ENCODE measurements around the gene WDR33.
A peak's percentile ranks its signal among the peaks of the same experiment; 100 is the strongest.
"Not testable (repeated sequence)": the region's sequence is repeated elsewhere in the genome, so short reads cannot be mapped to it uniquely, and the experiment has no call there.

WDR33 gene

DNA sequence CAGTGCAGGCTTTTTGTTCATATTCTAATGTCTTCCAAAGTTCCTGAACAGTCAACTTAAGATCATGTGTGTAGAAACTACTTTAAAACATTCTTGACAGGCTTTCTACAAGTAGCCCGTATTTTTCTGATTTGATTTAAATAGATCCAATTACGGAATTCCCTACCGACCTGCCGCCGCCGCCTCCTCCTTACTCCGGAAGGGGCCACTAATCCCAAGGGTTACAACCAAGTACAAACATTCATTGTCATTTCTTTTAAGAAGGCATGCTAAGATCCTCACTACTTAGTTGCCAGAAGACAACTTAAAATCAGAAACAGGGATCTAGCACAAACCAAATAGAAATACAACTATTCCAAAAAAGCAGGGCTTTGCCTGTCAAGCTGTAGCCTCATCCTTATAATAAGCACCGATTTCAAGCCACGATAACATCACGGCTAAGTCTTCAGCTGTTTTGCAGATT lies 784 bp downstream of the WDR33 start:
- DNase-seq (ENCODE audit: low spot score), result peak; percentile 36

DNA sequence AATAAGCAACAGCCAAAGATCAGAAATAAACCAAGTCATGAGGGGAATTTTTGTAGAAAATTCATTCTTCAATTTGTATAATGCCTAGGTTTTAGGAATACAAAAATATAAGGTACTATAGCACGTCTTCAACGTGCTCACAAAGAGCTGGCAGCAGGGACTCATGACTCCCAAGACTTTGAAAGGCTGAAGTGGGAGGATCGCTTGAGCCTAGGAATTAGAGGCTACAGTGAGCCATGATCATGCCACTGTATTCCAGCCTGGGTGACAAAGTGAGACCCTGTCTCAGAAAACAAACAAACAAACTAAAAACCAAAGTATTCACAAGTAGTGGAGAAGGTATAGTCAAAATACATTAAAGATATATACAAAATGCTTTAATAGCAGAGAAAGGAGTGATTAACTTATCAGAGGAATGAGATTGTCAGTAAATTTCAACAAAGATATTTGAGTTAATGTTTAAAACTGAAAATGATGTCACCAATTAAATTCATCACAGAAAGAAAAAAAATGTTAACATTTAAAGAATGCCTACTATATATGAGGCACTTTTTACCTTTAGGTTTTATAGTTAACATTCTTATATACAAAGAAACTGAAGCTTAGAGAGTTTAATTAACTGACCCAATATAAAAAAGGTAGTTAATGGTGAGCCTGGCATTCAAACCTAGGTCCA lies 3.2 kb downstream of the WDR33 start:
- DNase-seq (ENCODE audit: low spot score), result no peak

DNA sequence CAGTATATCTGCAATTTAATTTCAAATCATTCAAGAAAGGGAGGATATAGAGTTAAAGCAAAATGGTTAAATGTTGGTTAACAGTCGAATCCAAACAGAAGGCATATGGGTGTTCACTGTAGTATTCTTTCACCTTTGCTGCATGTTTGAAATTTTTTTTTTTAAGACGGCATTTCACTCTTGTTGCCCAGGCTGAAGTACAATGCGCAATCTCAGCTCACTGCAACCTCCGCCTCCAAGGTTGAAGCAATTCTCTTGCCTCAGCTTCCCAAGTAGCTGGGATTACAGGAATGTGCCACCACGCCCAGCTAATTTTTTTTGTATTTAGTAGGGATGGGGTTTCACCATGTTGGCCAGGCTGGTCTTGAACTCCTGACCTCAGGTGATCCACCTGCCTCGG lies 4.1 kb downstream of the WDR33 start:
- DNase-seq (ENCODE audit: low spot score), result not testable (repeated sequence)

DNA sequence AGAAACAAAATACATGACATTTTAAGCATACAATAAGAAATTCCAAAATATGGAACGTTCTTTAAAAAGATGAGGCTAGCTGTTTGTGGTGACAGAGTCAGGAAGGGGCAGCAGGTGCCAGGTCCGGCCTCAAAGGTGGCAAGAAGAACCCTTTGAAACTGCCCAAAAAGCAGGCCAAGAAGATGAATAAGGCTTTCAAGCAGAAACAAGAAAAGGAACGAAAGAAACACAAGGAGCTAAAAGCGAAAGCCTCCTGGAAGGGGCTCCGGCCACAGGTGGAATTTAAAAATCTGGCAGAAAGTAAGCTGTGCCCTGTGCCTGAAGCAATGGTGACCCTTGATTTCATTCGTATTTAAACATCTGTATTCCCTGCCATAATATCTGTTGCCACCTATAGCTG lies 5.5 kb downstream of the WDR33 start:
- DNase-seq (ENCODE audit: low spot score), result no peak

DNA sequence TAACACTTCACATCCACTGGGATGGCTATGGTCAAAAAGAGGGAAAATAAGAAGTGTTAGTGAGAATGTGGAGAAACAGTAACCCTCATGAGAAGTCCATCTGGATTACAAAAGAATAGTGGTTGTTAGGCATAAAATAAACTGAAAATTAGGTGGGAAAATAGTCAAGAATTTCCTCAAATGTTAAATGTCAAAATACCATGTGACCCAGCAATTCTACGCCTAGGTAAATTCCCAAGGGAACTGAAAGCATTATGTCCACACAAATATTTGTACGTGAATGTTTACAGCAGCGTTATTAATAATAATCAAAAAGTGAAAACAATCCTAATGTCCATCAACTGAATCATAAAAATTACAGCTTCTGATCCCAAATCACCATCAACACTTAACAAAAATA lies 11.0 kb downstream of the WDR33 start:
- no peak for DNase-seq (ENCODE audit: low spot score)

DNA sequence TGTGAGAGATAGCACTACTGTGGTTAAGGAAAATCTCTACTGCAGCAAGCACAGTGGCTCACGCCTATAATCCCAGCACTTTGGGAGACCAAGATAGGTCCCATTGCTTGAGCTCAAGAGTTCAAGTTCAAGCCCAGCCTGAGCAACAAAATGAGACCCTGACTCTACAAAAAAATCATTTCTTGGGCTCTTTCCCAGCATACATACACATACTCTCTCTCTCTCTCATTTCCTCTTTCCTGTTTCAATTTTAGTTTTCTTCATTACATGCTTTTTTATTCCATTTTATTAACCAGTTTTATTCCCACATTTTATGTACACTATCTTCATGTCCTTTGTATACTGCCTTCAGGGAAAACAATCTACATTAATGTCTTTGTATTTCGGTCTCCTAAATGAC lies 14.6 kb downstream of the WDR33 start:
- DNase-seq (ENCODE audit: low spot score), result no peak

DNA sequence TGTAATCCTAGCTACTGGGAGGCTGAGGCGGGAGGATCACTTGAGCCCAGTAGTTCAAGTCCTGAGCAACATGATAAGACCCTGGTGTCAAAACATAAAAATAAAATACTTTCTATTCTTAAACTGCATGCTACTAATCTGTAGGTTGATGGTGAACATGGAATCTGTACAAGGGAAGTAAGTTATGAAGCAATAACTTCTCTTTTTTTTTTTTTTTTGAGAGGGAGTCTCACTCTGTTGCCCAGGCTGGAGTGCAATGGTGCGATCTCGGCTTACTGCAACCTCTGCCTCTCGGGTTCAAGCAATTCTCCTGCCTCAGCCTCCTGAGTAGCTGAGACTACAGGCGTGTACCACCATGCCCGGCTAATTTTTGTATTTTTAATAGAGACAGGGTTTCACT lies 16.1 kb downstream of the WDR33 start:
- not testable (repeated sequence) for DNase-seq (ENCODE audit: low spot score)

DNA sequence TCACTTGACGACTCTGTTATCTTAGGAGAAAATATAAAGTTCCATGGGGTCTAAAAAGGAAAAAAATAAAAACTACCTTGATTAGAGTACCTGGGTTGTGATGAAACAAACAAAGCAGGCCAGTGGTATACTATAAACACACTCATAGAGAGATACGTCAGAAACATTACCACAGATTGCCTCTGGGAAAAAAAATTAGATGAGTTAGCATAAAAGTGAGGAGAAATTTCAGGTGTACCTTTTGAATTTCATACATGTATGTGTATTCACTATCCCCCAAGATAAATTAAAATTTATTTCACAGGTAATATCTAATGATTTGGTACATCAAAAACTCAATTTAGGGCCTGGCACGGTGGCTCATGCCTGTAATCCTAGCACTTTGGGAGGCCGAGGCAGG lies 18.2 kb downstream of the WDR33 start:
- DNase-seq (ENCODE audit: low spot score), result no peak

DNA sequence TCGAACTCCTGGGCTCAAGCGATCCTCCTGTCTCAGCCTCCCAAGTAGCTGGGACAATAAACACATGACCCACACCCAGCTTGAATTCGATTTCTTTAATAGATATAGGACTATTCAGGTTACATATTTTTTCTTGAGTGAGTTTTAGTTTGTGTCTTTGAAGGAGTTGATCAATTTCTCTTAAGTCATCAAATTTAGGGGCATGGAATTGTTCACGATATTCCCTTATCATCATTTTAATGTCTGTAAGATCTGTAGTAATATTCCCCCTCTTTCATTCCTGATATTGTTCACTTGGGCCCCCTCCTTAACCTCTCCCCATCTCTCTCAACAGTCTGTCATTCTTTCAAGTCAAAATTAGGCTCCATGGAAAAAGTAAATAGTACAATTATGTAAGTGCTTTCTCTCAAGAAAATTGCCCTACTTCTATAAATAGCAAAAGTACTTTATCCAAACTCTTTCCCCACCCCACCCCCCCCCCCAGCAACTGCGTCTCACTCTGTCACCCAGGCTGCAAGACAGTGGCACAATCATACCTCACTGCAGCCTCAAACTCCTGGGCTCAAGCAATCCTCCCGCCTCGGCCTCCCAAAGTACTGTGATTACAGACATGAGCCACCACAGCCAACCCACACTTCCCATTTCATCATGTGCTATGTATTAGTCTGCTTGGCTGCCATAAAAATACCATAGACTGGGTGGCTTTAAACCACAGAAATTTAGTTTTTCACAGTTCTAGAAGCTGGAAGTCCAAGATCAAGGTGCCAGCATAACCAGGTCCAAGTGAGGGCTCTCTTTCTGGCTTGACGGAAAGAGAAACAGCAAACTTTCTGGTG lies 20.1 kb downstream of the WDR33 start:
- no peak for DNase-seq (ENCODE audit: low spot score)

DNA sequence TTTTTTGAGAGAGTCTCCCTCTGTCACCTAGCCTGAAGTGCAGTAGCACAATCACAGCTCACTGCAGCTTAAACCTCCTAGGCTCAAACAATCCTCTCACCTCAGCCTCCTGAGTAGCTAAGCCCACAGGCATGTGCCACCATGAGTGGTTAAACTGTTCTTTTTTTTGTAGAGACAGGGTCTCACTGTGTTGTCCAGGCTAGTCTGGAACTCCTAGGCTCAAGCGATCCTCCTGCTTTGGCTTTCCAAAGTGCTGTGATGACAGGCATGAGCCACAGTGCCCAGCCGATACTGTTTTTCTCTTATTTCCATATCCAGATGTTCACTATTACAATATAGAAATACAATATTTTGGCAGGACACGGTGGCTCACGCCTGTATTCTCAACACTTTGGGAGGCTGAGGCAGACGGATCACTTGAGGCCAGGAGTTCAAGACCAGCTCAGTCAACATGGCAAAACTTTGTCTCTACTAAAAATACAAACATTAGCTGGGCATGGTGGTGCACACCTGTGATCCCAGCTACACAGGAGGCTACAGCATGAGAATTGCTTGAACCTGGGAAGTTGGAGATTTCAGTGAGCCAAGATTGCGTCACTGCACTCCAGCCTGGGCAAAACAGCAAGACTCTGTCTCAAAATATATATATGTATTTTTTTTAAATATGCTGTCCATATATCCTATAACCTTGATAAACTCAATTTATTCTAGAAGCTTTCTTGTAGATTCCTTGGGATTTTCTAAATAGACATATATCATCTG lies 24.7 kb downstream of the WDR33 start:
- DNase-seq (ENCODE audit: low spot score), result no peak

DNA sequence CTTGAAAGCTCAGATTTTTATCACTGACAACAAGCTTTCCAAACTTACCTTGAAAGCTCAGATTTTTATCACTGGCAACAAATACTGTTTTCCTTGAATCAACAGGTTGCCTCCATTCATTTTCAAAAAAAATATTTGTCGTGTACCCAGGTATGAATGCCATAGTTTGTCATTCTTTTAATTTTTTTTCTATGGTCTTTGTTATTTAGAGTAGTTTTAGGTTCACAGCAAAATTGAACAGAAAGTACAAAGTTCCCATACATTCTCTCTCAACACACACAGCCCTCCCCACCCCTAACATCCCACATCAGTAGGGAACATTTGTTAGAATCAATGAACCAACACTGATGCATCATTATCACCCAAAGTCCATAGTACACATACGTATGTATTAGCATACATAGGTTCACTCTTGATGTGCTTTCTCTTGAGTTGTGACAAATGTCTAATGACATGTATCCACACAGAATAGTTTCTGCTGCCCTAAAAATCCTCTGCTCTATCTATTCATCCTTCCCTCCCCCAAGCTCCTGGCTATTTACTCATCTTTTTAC lies 25.9 kb downstream of the WDR33 start:
- no peak for DNase-seq (ENCODE audit: low spot score)

DNA sequence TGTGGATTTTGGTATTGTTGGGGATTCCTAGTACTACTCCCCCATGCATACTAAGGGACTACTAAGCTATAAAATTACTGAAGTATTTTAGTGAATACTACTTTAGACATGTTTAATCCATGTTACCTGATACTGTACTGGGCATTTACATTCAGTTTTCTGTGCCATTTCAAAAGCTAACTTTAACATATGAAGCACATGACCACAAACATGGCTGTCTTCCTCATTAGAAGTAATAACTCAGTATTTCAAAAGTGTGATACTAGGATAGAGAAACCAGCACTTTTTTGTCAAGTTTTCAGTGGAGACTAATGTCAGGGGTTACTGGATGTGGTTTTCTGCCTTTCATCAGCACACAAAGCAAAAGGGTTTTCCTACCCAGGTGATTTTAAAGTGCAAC lies 27.9 kb downstream of the WDR33 start:
- DNase-seq (ENCODE audit: low spot score), result no peak

DNA sequence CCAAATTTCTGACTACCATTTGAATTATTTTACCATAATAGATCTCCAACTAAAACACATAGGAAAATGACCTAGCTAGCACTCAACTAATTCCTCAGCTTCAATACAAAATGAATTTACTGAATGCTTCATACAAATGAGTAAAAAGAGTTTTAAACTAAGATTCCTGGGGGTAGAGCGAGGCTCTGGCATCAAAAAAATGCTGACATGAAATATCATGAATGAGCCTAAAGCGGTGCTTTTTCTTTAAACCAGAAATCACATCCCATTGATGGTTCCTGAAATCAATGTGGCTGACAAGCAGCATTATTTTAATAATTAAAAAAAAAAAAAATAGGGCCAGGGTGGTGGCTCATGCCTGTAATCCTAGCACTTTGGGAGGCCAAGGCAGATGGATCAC lies 32.1 kb downstream of the WDR33 start:
- no peak for DNase-seq (ENCODE audit: low spot score)

DNA sequence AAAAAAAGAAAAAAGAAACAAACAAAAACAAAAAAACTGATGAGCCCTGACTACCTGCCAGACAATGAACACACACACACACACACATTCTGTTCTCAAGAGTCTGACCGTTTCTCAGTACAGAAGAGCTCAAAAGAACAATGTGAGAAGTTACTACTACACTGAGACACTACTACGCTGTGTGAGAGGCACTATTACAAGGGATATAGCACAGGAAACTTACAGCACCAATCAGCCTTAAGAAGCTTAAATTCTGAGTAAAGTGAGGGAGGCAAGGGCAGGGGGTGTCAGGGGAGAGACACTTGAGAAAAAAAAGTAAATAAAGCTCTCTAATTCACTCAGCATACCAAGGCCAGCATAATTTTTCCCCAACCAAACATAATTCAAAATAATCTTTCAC lies 32.5 kb downstream of the WDR33 start:
- DNase-seq (ENCODE audit: low spot score), result no peak

DNA sequence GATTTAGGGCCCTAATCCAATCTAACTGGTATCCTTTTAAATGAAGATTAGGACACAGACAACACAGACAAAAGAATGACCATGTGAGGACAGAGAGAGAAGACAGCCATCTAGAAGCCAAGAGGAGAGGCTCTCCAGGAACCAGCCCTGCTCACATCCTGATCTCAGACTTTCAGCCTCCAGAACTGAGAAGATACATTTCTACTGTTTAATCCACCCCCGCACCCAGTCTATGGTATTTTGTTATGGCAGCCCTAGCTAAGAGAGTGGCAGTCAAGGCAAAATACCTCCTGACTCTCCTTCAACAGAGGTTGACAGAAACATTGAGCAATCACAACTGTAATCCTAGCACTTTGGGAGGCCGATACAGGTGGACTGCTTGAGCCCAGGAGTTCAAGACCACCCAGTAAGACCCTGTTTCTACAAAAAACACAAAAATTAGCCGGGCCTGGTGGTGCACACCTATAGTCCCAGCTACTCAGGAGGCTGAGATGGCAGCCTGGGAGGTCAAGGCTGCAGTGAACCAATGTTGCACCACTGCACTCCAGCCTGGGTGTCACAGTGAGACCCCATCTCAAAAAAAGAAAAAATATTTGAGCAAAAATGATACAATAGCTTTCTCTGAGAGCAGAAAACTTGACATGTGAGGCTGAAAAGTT lies 34.7 kb downstream of the WDR33 start:
- no peak for DNase-seq (ENCODE audit: low spot score)

DNA sequence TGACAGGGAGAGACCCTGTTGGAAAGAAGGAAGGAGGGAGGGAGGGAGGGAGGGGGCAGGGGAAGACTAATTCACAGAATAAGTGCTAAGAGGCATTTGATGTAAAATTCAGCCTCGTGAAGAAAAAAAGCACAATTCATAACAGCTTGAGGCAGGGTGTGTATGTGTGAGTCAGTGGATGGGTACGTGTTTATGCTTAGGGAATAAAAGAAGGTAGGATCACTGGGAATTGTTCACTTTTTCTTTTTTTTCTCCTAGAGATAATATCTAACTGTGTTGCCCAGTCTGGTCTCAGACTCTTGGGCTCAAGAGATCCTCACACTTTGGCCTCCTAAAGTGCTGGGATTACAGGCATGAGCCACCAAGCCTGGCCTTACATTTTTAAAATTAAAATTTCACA lies 39.2 kb downstream of the WDR33 start:
- peak; percentile 72 for DNase-seq (ENCODE audit: low spot score)

DNA sequence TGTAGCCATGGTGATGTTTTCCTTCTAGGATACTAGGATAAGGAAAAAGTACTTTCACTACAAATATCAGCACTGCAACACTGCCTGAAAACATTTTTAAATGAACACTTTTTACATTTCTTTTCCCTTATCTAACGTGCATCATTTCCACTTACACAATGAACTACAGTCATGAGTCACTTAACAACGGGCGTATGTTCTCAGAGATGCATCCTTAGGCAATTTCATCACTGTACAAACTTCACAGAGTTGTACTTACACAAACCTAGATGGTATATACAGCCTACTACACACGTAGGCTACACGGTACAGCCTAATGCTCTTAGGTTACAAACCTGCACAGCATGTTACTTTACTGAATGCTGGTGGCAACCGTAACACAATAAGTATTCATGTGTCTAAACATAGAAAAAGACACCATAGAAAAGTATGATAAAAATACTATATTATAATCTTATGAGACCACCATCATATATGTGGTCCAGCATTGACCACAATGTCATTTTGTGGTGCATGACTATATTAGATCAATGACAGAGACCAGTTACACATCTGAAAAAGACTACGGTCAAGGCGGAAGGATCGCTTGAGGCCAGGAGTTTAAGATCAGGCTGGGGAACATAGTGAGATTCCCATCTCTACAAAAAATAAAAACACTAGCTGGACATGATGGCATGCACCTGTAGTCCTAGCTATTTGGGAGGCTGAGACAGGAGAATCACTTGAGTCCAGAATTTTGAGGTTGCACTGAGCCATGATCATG lies 39.8 kb downstream of the WDR33 start:
- peak; percentile 60 for DNase-seq (ENCODE audit: low spot score)

DNA sequence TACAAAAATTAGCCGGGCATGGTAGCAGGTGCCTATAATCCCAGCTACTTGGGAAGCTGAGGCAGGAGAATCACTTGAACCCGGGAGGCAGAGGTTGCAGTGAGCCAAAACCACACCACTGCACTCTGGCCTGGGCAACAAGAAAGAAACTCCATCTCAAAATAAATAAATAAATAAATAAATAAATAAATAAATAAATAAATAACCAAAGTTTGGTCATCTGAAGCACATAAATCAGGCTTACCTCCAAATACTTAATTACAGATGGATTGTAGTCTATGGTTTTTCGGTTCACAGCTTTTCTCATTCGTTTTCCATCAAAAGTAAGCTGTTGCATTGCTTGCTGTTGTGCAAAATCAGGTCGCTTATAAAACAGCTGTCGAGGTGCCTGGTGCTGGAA lies 40.4 kb downstream of the WDR33 start:
- not testable (repeated sequence) for DNase-seq (ENCODE audit: low spot score)

DNA sequence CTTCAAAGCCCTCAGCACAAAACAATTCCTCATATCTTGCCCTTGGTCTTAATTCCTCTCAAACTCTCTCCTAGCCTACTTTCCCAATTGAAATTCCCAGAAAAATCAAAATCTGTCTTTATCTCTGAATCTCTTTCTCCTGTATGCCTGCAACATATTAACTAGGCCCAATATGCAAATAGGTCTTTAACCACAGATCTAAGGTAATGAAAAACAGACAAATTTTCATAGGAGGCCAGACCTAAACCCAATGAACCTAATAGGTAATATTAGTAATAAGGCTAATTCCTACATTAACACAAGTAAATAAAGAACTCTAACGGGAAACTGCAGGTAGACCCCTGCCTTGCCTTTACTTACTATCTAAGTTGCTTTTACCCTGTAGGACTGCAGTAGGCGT lies 41.4 kb downstream of the WDR33 start:
- DNase-seq (ENCODE audit: low spot score), result no peak

DNA sequence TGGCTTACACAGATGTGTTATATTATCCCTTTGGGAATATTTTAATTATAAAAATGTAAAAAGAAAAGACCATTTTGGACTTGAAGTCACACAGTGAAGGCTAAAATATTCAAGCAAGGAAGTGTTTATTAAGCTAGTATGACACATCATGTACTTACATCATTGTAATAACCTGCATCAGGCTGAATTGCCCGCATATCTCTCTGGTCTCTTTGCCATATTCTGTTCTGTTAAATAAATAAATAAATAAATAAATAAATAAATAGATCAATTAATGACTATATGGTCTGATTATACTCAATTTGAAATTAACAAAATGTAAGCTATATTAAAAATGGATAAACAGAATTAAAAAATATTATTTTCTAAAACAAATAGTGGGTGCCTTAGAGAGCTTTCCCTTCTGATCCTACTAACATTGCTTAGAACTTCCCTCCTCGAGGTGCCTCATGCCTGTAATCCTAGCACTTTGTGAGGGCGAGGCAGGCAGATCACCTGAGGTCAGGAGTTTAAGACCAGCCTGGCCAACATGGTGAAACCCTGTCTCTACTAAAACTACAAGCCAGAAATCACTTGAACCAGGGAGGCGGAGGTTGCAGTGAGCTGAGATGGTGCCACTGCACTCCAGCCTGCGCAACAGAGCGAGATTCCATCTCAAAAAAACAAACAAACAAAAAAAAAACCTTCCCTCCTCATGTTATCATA lies 42.0 kb downstream of the WDR33 start:
- DNase-seq (ENCODE audit: low spot score), result no peak

DNA sequence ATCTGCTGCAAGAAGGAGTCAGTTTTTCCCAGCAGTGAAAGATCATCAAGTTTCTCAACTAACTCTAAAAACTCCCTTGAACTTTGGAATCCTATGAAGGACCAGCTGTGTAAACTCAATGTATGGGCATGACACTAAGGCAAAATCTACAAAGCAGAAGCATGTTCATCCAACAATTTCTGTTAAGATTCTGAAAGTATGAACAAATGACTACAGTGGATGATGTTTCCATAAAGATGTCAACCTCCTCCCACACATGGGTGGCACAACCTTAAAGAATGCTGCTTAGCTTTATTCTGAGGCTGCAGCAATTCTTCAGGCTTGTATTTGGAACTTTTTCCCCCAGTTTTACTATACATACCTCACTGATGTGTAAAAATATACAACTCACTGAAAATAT lies 47.2 kb downstream of the WDR33 start:
- no peak for DNase-seq (ENCODE audit: low spot score)

All from AG20443 (cell line).